ENCODE data around the gene DAAM1. TPM values are rescaled to one million over a fixed set of nuclear protein-coding genes. Genes with fewer than 3 reads are reported as not detected.

The DAAM1 gene
- polyA plus RNA-seq, 3 donors, result 54.3 to 64.8 (median 58.0) TPM

DNA sequence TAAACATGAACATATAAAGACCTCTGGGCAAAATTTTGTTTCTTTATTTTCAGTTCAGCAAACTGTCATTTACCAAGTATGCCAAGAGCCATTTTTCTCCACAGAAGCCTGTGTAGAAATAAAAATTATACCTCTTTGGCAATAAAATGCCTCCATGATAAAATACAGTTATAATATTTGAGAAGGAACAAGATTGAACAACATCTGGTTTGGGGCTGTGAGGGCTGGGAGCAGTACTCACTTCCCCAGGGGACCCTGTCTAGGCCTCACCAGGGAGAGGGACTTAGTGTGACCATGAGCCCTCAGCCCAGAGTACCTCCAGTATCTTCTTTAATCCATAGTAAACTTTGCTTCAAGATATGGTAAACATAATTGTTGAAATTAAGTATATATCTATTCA is 65.1 kb downstream of the DAAM1 start:
- no peak for DNase-seq (ENCODE audit: low read depth in 3 of 3, low spot score in 2 of 3)

DNA sequence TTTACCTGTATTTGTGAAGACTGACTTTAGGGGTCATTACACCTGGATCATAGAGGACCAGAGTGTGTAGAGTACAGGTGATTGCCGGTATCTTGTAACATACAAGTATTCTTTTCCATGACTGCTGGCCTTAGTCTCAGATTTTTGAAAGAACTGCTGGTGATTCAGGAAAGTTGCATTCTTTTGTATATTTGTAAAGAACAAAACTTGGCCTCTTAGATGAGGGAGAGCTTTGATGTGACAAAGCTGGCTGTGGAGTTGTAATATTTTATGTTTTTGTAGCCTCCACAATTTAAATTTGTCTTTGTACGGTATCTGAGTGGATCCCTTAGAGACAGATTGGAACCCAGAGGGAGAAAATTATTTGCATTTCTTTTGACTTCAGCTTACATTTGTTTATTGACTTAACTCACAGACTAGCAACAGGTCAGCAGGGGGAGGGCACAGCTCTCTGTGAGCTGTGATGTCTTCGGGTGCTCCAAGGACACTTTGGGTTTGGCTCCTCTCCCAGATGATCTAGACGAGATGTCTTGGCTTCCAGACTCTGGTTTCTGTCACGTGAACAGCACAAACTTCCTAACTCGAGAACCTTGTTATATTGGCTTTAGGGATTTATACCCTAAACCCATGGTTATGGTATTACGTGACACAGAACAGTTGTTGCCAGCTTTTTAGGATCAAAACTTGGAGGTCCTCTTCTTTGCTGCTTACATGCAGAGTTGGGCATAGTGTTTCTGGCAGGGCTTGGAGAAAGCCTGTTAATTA is 65.9 kb downstream of the DAAM1 start:
- DNase-seq (ENCODE audit: low read depth in 3 of 3, low spot score in 2 of 3), result peak; percentile 51 to 65 (median 54)

DNA sequence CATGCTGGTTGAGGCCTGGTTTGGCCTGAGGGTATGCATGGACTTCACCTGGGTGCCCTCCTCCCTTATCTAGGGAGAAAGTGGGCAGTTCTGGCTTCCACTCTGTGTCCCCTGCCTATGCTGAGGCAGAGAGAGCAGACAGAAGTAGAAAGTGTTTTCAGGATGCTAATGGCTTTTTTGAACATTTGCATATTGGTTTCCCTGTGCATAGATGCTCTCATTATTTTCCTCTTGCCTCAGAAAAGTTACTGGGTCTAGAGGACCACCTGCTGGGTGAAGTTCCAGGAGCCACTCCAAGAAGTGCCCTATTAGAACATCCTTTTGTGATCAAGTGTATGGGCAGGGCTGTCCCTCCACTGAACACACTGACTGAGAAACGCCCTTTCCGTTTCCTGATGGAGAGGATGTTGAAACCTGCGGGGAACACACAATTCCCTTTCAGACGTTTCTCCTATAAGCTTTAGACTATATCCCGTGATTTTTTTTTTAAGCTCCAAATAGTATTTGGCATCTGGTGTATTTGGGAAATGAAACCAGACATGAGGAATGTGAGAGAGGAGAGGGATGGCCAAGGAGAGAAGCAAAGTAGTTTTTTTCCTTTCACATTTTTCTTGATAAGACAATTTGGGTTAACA is 66.6 kb downstream of the DAAM1 start:
- DNase-seq (ENCODE audit: low read depth in 3 of 3, low spot score in 2 of 3), result no peak

DNA sequence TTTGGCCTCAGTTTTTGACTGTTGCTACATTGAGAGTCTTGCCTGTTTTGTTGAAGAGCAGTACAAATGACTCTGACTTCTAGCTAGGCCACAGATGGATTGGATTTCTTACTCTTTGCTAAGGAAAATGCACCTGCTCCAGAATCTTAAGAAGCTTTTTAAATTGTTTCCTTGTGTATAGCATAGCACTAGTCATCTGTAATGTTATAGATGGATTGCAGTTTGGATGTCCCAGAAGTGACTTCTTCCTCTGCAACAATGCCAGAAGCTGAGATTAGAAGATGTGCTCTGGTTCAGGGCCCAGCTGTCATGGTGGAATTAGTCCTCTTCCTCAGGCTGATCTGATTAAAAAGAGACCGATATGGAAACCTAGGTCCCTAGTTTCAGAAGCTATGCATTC is 67.9 kb downstream of the DAAM1 start:
- DNase-seq (ENCODE audit: low read depth in 3 of 3, low spot score in 2 of 3), result no peak

DNA sequence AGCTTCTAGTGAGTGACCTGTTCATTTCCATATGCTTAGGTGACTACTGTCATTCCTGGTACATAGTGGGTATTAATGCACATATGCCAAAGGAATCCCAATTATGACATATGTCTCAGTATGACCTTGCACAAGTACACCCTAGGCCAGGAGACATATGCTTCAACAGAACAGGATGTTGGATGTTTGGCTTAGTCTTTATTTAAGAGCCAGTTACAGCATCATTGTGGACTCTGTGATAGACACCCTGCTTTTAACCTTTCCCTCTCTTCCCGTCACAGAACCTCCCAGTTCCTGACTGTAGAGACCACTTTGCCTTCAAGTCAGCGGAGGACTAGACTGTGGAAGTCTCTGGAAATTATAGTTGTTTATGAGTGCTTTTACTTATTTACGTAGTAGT is 72.9 kb downstream of the DAAM1 start:
- DNase-seq (ENCODE audit: low read depth in 3 of 3, low spot score in 2 of 3), result no peak

DNA sequence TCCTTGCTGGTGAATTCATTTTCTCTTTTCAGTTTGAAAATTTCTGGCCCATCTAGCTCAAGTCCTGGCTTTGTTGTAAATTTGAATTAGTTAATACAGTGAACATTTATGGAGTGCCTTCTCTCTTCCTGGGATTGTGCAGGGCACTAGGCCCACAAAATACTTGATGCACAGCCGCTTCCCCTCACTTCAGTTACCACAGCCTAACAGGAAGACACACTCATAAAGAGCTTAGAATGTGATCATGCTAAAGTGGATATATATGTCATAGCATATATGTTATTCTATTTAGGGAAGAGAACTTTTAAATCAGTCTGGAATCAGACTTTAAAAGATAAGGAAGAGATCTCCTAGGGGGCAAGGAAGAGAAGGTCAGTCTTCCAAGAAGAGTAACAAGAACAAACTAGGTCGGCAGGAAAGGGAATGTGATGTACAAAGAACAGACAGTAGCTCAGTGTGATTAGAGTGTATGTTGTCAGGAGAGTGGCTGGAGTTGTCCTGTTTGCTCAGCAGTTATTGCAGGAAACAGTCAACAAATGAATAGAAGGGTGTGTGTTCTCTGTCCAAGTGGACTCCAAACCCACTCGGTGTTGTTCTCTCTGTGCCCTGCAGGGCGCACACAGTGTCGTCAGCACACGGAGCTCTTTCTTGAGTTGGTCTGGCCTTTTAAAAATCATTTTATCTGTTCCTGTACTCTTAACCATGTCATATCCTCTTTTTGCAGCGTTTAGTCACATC is 74.4 kb downstream of the DAAM1 start:
- no peak for DNase-seq (ENCODE audit: low read depth in 3 of 3, low spot score in 2 of 3)

DNA sequence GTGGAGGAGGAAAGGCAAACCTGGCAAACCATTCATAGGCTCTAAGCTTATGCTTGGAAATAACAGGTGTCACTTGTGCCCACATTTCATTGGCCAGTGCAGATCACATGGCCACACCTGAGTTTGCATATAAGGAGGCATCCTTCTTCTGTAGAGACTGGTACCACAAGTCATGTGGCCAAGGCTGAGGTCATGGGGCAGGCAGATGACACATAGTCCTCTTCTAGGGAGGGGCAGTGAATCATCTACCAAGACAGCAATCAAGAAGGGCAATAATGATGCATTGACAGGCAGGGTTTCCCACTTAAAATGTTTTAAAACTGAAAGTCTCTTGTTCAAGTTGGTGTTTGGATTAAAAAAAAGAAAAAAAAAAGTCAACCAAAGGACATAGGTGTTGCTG is 77.3 kb downstream of the DAAM1 start:
- no peak for DNase-seq (ENCODE audit: low read depth in 3 of 3, low spot score in 2 of 3)

DNA sequence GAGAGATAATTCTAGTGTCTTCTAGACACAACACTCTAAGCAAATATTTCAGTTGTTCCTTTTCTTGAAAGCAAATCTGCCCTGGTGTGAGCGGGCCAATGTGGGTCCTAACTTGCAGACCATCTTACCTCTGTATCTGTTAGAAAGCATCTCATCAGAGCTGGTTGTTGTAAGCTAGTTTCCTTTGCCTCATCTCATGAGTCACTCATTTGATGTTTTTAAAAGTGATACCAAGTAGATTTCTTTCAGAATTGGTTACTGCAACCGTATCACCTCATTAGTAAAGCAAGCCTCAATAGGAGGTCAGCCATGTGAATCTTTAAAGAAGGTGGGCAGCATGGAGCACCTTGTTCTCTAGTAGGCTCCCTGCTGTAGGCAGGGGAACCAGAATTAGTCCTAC is 78.6 kb downstream of the DAAM1 start:
- no peak for DNase-seq (ENCODE audit: low read depth in 3 of 3, low spot score in 2 of 3)

DNA sequence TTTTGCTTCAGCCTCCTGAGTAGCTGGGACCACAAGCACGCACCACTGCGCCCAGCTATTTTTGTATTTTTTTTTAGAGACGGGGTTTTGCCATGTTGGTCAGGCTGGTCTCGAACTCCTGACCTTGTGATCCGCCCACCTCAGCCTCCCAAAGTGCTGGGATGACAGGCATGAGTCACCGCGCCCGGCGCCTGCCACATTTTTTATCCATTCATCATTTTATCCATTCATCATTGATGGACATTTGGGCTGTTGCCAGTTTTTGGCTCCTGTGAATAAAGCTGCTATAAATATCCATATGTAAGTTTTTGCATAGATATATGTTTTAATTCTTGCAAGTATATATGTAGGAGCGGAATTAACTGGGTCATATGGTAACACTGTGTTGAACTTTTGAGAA is 79.5 kb downstream of the DAAM1 start:
- DNase-seq (ENCODE audit: low read depth in 3 of 3, low spot score in 2 of 3), result no peak

DNA sequence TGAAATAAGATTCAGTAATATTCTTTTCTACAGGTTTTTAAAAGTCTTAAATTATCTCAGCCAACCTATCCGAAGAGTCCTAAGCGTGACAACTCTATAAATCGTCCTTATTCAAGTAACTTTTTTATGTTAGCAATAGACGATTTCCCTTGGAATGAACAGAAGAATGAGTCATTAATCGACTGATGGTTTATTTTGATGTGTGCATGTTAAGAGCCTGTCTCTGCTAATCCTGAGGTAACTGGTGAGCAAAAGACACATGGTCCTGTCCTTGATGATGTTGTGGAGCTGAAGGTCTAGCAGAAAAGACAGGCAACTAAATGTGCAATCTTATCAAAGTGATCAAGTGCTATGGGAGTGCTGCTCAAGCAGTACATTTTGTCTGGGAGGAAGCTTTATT is 80.4 kb downstream of the DAAM1 start:
- DNase-seq (ENCODE audit: low read depth in 3 of 3, low spot score in 2 of 3), result no peak

DNA sequence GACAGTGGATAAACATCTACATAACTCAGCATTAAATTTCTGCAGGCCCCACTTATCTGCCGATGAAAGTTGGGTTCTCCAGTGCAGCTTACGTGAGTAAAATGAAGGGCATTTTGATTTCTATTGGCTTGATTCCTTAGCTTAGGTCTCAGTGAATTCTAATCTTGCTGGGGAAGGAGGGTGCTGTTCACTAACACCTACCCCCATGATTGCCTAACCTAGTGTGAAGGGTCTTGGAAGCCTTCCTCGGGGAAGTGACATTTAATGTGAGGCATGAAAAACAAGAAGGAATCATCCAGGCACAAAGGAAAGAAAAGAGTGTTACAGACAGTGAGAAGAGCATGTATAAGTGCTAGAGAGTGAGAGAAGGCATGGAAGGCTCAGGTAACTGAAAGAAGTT is 81.0 kb downstream of the DAAM1 start:
- no peak for DNase-seq (ENCODE audit: low read depth in 3 of 3, low spot score in 2 of 3)

DNA sequence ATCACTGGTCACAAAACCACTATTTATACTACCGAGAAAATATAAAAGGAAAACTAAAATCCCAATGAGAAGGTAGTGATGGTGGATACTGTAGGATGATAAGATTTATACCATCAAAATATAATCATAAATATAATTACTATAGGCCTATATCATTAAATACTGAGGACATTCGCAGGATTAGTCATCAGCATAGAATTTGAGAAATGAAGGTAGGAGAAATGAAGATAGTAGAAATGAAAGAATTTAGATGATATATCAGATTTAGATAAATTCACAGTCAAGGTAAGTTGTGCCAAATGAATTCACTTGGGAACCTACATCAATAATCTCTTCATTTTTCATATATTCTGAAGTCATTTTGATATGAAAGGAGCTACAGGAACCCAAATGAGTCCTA is 82.8 kb downstream of the DAAM1 start:
- DNase-seq (ENCODE audit: low read depth in 3 of 3, low spot score in 2 of 3), result no peak

DNA sequence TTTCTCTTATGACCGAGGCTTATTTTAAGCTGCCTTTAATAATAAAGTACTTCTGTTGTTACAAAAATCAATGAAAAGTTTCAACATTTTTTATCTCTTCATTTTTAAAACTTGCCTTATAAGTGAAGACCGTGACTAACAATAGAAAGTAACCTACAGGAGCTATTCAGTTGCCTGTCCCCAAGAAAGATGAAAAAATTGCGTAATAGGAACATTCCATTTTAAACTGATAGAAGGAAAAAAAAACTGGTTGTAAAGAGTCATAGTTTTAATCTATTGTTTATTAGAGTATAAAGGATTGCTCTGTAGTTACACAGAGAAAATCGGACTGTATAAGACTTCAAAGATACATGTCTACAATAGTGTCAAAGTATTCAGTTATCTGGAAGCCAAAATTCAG is 83.3 kb downstream of the DAAM1 start:
- DNase-seq (ENCODE audit: low read depth in 3 of 3, low spot score in 2 of 3), result no peak

DNA sequence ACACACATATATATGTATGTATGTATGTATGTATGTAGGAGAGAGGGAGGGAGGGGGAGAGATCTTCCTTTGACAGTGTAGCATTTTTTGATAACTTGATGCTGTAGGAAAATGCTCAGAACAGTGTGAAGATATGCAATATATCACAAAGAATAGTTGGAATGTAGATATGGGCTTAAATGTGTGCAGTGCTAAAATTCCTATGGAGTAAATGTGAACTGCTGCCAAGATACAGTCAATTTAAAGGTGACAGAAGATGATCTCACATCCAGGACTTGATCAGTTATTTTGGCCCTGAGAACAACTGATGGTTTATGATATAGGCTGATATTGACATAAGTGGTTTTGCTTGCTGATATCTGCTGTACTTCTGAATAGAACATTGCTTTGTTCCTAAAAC is 84.2 kb downstream of the DAAM1 start:
- DNase-seq (ENCODE audit: low read depth in 3 of 3, low spot score in 2 of 3), result no peak

DNA sequence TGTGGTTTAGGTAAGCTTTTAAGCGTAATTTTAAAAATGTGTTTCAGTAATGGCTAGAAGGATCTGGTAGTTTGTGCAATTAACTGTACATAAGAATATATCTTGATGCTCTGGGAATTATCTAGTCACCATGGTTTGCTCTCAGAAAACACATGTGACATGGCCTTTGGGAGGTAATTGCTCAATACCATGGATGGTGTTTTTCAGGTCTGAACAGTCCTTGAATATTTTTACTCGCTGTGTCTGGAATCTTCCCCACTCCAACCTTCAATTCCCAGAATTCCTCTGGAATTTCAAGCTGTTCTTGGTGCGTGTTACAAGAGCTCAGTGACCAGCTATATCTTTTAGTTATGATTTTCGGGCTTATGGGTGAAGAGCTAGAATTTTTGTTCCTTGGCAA is 85.3 kb downstream of the DAAM1 start:
- DNase-seq (ENCODE audit: low read depth in 3 of 3, low spot score in 2 of 3), result no peak

DNA sequence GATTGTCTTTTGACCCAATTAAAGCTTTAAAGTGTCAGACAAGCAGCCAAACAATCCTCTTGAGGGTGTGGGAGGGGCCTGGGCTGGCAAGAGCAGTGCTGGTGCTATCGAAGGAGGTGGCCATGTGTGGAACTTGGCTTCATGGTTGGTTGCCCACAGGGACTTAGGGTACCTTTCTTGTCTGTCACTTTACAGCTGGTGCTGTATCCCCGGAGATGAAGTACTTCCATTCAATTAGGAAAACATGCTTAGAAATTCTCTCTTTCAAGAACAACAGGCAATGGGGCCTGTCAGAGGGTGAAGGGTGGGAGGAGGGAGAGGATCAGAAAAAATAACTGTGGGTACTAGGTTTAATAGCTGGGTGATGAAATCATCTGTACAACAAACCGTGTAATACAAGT is 86.5 kb downstream of the DAAM1 start:
- DNase-seq (ENCODE audit: low read depth in 3 of 3, low spot score in 2 of 3), result no peak

DNA sequence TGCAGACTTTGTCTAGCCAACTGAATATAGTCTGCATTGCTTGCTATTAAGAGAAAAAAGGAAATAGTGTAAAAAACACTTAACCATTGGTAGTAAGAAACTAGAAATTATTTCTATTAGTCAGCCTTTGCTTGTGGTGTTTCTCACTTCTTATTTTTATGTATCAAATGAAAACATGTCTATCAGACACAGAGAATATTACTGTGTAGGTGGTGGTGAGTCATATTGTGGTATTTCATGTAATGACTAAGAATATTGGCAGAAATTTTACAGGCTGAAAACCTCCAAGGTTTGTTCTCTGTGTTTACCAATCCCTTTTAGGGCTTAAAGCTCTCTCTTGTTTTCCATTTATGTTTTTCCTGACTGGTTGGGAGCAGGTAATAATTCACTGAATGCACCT is 87.2 kb downstream of the DAAM1 start:
- DNase-seq (ENCODE audit: low read depth in 3 of 3, low spot score in 2 of 3), result no peak

DNA sequence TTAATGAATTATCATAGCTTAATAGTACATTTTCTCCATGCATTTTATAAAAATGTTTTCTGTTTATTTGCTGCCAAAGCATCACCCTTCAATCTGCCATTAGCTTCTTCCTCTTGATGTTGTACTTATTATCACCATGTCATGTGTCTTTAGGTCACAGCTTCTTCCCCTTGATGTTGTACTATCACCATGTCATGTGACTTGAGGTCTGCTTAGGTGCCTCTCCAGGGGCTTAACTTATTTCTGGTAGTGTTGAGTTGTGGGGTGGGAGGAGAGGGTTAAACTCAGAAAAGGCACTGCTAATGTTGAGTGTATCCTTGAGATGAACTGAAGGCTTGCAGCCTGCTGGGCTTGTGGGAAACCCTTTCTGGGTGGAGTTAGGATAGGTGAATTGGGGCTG is 87.8 kb downstream of the DAAM1 start:
- DNase-seq (ENCODE audit: low read depth in 3 of 3, low spot score in 2 of 3), result no peak

DNA sequence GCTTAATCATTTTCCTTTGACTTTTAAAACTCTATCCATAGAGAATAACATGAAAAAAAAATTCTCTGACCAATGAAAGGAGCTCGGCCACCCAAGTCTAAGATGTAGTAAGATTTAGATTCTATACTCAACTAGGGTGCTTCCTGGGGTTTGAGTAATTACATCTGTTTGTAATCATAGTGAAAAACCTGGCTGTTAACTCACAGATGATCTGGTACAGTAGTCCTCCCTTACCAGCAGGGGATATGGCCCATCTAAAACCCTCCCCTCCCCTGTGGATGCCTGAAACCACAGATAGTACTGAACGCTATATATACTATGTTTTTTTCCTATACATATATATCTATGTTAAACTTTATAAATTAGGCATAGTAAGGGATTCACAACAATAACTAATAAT is 89.2 kb downstream of the DAAM1 start:
- no peak for DNase-seq (ENCODE audit: low read depth in 3 of 3, low spot score in 2 of 3)

DNA sequence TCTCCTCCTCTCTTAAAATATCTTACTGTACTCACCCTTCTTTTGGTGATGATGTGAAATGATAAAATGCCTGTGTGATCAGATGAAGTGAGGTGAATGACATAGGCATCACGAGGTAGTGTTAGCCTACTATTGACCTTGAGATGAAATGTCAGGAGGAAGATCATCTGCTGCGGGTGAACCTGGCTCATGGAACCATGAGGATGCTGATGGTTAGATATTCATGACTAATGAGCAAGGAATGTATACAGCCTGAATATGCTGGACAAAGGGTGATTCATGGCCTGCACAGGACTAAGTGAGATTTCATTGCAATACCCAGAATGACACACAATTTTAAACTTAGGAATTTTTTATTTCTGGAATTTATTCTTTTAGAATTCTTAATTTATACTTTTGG is 89.6 kb downstream of the DAAM1 start:
- DNase-seq (ENCODE audit: low read depth in 3 of 3, low spot score in 2 of 3), result no peak

DNA sequence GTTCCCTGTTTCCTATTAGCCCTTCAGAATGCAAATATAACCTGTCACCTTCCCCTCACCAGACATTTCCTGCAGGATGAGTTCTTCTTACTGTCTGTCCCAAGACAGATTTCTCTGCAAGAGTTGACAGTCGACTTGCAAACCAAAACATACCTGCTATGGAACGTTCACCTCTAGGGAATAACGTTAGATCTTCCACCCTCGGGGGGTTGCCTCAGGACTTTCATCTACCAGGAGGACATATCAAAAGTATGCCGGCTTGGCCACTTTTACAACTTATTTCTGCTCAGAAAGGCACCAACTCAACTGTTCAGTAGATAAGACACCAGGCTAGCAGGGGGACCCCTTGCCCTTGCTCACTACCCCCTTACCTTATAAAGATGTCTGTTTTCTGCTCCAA is 92.5 kb downstream of the DAAM1 start:
- no peak for DNase-seq (ENCODE audit: low read depth in 3 of 3, low spot score in 2 of 3)

Data from right renal cortex interstitium (tissue), 3 donors.